ENCODE results near the gene EXOG.

The EXOG gene

GRCh38 chr3:38560284-38560683, 64.1 kb downstream of the EXOG start:
- TF ChIP-seq, protein P1, sequence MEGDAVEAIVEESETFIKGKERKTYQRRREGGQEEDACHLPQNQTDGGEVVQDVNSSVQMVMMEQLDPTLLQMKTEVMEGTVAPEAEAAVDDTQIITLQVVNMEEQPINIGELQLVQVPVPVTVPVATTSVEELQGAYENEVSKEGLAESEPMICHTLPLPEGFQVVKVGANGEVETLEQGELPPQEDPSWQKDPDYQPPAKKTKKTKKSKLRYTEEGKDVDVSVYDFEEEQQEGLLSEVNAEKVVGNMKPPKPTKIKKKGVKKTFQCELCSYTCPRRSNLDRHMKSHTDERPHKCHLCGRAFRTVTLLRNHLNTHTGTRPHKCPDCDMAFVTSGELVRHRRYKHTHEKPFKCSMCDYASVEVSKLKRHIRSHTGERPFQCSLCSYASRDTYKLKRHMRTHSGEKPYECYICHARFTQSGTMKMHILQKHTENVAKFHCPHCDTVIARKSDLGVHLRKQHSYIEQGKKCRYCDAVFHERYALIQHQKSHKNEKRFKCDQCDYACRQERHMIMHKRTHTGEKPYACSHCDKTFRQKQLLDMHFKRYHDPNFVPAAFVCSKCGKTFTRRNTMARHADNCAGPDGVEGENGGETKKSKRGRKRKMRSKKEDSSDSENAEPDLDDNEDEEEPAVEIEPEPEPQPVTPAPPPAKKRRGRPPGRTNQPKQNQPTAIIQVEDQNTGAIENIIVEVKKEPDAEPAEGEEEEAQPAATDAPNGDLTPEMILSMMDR (IDR thresholded peaks at IDR 0.05; ENCODE audit: low read depth, low read length), result no peak
- no peak overlapping the region for H3K4me3 ChIP-seq (ENCODE audit: low read depth, low read length)
- DNase-seq (ENCODE audit: low read depth, low spot score), result no peak
- in situ Hi-C loops (cut with HindIII; ENCODE audit: low sequenced_read_pairs), result no loop called here

GRCh38 chr3:38560996-38561717, 65.0 kb downstream of the EXOG start:
- no peak for DNase-seq (ENCODE audit: low read depth, low spot score)
- in situ Hi-C loops (cut with HindIII; ENCODE audit: low sequenced_read_pairs), result no loop called here
- TF ChIP-seq, protein P1 (IDR thresholded peaks at IDR 0.05; ENCODE audit: low read depth, low read length), result no peak
- H3K4me3 ChIP-seq (ENCODE audit: low read depth, low read length), result no peak overlapping the region

- no peak for DNase-seq (ENCODE audit: low read depth, low spot score)
- TF ChIP-seq, protein P1 (IDR thresholded peaks at IDR 0.05; ENCODE audit: low read depth, low read length), result no peak
- no peak overlapping the region for H3K4me3 ChIP-seq (ENCODE audit: low read depth, low read length)
- in situ Hi-C loops (cut with HindIII; ENCODE audit: low sequenced_read_pairs), result no loop called here
These were observed 65.8 kb downstream of the EXOG start for GRCh38 chr3:38561746-38562466.

- no peak overlapping the region for H3K4me3 ChIP-seq (ENCODE audit: low read depth, low read length)
- no peak for DNase-seq (ENCODE audit: low read depth, low spot score)
- TF ChIP-seq, protein P1 (IDR thresholded peaks at IDR 0.05; ENCODE audit: low read depth, low read length), result no peak
- in situ Hi-C loops (cut with HindIII; ENCODE audit: low sequenced_read_pairs), result no loop called here
These were observed 66.4 kb downstream of the EXOG start for GRCh38 chr3:38562467-38562925.

DNA sequence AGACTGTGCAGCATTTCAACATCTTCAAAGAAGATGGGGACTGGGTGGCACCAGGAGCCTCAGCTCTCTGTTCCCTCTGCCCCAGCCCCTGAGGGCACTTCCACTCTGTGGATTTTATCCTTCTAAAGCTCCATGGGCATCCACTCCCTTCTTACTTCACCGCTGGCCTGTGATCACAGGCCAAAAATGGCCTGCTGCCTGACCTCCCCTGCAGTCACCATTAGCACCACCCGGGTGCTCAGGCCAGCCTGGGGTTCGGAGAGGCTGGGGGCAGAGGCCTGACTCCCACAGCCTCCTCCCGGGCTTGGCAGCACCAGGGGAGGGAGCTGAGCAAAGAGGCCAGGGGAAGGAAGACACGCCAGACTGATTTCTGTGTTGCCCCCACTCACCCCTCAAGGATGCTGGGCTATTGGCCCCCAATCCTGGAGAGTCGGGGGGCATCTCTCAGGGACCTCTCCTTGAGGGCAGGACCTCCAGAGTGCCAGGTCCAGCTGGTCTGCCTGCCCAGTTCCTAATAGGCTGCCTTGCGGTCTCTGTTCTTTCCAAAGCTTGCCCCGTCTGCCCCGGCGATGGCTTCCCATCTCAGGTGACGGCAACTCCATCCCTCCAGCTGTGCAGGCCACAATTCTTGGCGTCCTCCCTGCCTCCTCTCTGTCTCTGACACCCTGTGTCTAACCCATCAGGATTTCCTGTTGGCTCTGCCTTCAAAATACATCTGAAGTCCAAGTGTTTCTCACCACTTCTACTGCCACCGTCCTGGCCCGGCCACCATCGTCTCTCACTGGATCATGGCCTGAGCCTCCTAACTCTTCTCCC, 67.1 kb downstream of the EXOG start:
- DNase-seq (ENCODE audit: low read depth, low spot score), result no peak
- TF ChIP-seq, protein P1 (IDR thresholded peaks at IDR 0.05; ENCODE audit: low read depth, low read length), result no peak
- H3K4me3 ChIP-seq (ENCODE audit: low read depth, low read length), result no peak overlapping the region
- in situ Hi-C loops (cut with HindIII; ENCODE audit: low sequenced_read_pairs), result no loop called here

GRCh38 chr3:38563886-38564270, 67.7 kb downstream of the EXOG start:
- TF ChIP-seq, protein P1 (IDR thresholded peaks at IDR 0.05; ENCODE audit: low read depth, low read length), result no peak
- no peak for DNase-seq (ENCODE audit: low read depth, low spot score)
- no peak overlapping the region for H3K4me3 ChIP-seq (ENCODE audit: low read depth, low read length)
- in situ Hi-C loops (cut with HindIII; ENCODE audit: low sequenced_read_pairs), result no loop called here
